Measurements from ENCODE around the gene NPLOC4.

GRCh38 chr17:81529437-81529803 lies 107.5 kb downstream of the NPLOC4 start:
- no peak for TF ChIP-seq EZH2 (IDR thresholded peaks at IDR 0.05; ENCODE audit: insufficient read depth, poor library complexity, severe bottlenecking)
- TF ChIP-seq EZH2phosphoT487 (IDR thresholded peaks at IDR 0.05; ENCODE audit: insufficient read depth, low read depth): no peak

All from GM23248 (cell line).